GM21367 (cell line): ENCODE results near the gene RNF224.

Source experiments
- ATAC-seq: cut with Tn5 transposase; IDR thresholded peaks from one replicate; pipeline ENCODE4 v1.9.1; 2021; ENCODE audit not compliant: unreplicated experiment

RNF224 gene

DNA sequence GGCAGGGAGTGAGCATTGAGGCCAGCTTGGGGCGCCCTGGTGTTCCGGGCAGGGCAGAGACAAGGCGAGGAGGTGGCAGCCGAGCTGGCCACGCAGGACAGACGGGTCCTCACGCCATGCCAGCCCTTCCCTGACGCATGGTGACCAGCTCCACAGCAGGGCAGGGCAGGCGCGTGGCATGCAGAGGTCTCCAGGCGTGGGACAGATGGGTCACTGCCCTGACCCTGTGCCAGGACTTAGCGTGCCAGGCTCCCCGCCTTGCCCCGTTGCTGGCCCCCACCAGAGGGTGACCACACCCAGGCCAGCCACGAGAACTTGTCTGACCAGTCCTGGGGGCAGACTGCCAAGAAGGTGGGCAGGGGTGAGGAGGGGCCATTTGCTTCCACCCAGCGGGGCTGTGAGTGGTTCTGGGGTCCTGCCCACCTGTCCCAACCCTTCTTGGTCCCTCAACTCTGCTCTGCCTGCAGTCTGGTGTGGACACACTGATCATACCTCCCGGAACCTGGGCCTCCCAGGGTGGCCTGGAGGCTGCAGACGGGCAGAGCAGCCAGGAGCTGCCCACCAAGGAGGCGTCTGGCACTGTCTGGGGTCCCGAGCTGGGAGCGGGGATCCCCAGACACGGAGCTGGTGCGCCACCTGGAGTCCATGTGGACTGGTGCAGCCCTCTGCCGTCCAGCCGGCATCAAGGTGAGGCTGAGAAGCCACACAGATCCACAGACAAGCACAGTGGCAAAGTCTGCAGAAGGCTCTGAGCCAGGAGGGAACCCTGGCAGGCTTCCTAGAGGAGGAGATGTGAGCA, at the start of gene RNF224:
TSS of gene RNF224 (plus strand) at position 449 of the 799 bp plus-strand sequence. CDS start 834 bp downstream, outside the sequence.
- no peak for ATAC-seq

DNA sequence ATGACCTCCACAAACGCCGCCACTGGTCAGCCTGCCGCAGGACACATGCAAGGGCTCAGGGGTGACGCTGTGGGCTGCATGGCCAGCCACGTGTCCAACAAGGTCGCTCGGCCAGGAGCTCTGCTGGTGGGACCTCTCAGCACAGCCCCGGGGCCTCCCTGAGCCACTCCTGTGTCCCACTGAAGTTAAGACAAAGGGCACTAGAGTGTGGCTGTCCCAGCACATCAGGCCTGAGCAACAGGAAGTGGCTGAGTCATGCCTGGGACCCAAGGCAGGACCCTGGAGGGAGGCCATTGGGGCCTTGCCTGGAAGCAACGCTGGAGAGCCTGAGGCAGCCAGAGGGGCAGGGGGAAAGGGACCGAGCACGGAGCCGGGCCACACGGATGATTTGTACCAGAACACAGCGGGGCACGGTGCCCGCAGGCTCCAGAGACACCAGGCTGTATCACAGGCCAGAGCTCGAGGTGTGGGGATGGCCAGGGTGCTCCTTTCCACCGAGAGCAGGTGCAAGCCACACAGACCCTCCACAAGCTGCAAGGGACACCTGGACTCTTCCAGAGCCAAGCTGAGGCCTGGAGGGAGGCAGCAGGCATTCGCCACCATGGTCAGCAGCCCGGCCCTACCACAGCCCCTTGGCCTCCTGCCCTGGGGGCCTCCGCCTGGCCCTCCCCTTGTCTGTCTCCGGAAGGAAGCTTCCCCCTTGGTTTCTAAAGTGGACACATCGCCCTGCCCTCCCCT, 48.9 kb upstream of the RNF224 start:
- ATAC-seq = no peak

DNA sequence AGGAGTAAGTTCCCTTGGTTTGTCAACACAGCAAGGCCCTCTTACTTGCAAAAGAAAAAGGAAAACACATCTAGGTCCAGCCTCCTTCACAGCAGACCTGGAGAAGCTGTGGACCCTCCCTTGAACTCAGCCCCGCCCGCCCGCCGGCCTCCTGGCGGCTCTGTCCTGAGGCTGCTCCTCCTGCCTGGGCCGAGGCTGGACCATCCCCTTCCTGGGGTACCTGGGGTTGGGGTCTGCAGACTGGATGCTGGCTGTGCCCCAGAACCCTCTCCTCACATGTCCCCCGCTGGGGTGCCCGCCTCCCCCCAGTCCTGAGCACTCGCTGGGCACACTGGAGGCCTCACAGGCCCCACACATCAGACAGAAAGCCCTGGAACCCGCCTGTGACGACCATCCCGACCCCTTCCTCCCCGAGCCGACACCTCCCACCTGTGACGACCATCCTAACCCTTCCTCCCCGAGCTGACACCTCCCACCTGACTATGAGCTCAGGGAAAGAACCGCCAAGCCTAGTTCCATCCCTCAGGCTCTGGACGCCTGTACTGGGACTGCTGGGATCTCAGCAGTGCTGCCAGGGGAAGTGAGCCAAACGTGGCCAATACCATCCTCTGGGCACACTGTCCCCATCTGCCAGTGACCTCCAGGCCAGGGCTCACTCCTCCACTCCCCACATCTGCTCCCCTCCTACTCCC, 48.2 kb upstream of the RNF224 start:
- no peak for ATAC-seq

DNA sequence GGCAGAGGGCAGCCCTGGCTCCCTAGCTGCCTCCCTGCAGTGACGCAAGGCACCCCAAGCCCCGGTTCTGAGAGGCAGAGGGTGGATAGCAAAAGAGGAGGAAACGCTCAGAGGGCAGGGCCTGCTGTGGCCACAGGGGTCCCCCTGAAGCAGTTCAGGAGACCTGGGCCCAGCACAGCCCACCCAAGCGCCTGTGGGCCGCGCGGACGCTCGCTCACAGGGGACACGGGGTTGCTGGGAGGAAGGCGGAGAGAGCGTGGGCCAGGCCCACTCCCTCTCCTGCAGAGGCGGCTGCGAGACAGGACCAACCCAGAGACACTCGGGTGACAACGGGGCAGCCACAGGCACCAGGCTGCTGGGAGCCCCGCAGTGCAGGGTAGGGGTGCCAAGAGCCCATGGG, 47.5 kb upstream of the RNF224 start:
- no peak for ATAC-seq

DNA sequence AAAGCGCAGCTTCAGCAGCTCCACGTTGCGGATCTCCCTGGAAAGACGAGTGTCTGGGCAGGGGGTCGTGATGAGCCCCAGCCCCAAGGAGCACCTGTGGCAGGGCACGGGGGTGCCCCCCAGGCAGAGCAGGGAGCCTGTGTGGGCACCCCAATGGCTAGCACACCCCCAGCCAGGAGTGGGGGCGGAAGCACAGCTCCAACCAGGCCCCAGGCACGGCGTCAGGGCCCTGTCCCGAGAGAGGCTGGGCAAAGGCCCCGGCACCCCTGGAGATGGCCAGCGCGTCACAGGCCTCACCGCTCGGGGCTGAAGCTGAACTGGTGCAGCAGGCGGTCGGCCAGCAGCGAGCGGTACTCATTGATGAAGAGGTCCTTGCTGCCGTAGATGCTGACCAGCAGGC, 46.8 kb upstream of the RNF224 start:
- ATAC-seq = no peak

DNA sequence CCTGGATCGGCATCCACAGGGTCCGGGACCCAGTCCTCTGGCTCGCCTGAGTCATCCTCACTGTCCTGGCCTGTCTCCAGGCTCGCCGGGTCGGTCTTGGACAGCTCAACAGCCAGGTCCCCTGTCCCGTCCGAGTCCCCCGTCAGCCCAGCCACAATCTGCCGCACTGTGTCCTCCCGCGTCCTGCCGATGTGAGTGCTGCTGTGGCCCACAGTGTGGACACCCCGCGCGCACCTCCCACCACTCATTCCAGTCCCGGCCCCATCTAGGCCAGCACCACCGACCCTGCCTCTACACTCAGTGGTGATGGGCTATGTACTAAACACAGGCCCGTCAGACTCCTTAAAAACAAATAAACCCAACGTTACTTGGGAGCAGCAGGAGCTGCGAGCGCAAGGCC, 45.6 kb upstream of the RNF224 start:
- no peak for ATAC-seq

DNA sequence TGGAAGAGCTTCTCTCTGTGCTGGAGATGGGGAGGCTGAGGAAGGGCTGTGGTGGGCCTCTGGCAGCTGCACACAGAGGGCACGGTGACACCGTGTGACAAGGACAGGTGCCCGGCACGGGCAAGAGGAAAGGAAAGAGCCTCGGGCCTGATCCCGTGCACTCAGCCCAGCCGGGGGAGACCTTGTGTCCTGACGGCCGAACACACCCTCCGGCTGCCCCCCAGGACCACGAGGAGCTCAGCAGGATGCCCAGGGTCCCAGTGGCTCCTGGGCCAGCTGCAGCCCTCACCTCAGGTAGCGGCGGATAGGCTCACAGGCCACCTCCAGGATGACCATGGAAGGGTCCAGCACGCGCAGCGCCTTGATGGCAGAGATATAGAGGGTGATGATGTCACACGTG, 44.5 kb upstream of the RNF224 start:
- no peak for ATAC-seq

DNA sequence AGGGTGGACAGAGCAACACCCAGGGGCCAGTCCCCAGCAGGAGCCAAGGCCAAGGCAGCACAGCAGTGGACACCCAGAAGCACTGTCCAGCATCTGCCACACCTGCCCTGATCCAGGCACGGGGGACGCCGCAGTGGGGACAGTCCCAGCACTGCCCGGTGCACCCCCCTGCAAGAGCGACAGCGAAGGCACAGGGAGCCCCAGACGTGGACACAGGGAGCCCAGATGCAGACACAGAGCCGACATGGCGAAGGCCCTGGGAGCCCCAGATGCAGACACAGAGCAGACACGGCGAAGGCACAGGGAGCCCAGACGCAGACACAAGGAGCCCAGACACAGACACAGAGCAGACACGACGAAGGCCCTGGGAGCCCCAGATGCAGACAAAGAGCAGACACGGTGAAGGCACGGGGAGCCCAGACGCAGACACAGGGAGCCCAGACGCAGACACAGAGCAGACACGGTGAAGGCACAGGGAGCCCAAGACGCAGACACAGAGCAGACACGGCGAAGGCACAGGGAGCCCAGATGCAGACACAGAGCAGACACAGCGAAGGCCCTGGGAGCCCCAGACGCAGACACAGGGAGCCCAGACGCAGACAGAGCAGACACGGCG, 43.2 kb upstream of the RNF224 start:
- ATAC-seq = no peak

DNA sequence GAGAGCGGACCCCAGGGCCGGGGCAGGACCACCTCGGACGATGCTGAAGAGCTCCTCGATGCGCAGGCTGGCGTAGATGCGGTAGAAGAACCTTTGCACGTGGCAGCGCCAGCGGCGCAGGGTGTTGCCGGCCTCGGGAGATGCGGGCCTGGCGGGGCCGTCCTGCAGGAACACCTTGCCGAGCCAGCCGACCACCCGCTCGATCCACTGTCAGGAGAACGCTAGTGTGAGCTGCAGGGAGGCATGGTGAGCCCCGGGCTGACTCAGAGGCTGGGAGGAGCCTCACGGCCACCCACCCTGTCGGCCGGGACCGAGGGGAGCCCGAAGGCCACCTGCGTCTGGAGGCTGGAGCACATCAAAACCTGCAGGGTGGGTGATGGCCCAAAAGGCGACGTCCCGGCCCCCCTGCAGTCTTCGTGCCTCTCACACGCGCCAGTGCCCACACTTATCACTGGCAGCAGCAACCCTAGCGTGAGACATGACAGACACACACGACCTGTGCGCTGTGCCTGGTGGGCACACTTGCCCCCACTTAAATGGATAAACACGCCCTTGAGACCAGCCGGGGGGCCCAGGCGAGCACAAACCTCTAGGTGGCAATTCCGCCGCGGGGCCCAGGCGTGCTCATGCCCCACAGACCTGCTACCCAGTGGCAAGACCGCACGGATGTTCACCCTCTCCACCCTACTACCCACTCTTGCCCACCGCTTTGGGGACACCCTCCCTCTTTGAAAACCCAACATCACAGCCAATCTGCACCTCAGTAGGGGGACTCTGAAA, 42.2 kb upstream of the RNF224 start:
- ATAC-seq = no peak

DNA sequence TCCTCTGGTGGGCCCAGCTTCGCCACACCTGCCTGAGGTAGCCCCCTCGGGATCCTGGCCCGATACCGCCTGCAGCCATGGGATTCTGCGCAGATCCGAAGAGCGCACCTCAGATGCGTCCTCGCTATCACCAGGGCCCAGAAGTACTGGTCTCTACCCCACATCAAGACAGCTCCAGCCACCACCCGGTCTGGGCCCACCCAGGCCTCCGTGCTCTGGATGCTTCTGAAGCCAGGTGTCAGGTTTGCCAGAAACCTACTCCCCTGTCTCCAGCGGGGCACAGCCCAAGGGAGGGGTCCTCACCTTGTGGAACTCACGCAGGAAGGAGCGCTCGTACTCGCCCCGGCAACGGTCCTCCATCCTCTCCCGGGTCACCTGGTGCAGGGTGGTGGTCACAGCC, 41.4 kb upstream of the RNF224 start:
- no peak for ATAC-seq

DNA sequence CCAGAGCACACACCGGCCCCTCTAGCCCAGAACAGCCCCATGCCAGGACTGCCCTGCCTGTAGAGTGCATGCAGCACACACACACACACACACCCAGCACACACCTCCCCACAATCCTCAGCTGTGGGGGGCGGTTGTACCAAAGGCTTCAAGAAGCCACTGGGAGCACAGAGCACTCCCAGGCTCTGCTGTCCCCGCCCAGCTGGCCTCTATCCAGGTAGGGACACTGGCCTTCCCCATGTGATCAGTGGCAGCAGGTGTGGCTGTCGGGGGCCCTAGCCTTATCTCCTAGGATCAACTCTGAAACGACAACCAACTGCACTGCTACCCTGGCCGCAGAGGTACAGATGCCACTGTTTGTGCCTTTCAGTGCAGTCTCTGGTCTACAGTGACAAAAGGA, 40.9 kb upstream of the RNF224 start:
- ATAC-seq = no peak

DNA sequence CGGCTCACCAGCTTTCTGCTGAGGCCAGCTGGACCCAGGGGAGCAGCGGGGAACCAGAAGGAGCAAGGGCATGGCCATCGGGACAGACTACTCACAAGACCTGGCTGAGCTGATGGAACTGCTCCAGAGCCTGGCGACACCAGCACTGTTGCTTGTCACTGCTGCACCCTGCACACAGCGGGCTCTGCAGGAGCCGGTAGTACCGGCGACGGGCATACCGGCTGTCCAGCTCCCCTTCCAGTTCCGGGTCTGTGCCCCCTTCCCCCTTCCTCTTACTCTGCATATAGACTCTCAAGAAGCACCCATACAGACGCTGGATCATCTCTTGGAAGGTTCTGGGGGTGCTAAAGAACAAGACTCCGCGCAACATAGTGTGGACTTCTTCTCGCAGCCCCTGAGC, 39.9 kb upstream of the RNF224 start:
- no peak for ATAC-seq

DNA sequence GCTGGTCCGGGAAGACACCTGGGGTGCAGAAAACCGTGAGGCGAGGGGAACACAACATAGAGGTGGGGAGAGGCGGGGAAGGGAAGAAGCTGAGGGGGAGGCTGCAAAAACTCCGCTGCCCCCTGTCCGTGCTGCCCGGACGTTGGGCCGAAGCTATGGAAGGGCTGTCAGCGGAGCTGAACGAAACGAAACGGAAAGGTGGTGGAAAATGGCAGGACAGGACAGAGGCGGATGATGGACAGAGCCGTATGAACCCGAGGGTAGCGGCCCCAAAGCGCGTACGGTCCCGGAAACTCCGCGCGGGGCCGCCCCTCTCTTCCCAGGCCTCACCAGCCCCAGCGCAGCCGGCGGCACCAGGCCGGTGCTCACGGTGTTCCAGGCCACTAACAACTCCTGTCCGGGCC, 39.2 kb upstream of the RNF224 start:
- no peak for ATAC-seq

DNA sequence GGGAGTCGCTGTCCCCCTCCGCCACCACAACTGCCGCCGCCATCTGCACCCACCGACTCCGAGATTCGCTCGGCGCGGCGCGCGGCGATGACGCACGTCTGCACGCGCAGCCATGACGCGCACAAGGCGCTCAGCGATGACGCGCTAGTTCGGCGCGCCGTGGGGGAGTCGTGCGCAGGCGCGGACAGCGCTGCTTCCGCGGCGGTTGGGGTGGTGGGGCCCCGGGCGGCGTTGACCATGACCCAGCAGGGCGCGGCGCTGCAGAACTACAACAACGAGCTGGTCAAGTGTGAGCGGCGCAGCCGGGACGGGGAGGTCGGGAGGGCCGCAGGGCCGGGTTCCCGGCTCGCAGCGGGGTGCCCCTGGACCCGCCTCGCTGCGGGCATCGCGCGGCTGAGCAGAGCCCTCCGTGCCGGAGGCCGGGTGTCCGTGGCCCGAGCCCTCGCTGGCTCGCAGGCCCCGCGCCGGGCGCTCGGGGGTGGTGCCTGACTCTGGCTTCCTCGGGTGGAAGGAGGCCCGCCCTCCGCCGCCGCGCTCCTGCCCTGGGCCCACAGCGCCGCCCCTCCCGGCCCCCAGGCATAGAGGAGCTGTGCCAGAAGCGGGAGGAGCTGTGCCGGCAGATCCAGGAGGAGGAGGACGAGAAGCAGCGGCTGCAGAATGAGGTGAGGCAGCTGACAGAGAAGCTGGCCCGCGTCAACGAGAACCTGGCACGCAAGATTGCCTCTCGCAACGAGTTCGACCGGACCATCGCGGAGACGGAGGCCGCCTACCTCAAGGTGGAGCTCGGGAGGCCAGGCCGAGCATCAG, 38.6 kb upstream of the RNF224 start, which contains the start of the genes ANAPC2 and SSNA1:
TSS of gene ANAPC2 (minus strand) at position 71 of the 807 bp plus-strand sequence. CDS start at position 43, 28 bp downstream.
TSS of gene SSNA1 (plus strand) at position 187 of the 807 bp plus-strand sequence. CDS start at position 238, 51 bp downstream.
- peak; percentile 55 for ATAC-seq

DNA sequence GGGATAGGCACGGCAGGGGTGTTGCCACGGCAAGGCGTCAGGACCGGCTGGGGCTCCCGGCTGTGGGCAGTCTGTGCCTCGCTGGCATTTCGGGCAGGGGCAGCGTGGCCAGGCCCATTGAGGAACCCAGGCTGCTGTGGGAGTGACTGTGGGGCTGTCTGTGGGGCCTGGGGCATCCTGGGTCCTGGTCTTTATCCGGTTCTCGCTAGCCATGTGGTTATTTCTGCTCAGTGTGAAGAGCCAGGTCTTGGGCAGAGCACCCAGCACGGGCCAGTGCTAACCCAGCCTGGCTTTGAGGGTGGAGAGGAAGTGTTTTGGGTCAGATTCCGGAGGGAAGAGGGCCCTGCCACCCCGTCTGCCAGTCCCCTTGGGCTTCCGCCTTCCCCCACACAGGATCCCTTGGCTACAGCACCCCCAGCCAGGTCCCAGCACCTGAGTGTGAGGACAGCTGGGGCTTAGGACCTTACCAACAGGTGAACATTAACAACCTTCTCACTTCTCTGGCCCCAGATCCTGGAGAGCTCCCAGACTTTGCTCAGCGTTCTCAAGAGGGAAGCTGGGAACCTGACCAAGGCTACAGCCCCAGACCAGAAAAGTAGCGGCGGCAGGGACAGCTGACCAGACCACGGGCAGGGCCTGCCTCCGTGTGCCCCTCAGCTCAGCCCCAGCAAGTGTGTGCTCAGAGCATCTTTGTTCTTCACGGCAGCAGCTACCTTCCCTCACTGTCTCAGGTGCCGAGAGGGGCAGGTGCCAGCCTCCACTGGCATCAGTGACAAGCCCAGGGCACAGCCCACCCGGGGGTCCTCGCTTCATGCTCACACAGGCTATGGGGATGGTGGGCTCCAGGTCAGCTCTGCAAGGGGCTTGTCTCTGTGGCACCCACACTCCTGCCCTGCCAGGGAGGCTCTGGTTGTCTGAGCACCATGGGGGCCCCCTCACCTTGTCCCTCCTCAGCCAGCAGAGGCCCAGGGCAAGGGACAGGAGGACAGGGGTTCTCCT, 37.7 kb upstream of the RNF224 start:
- no peak for ATAC-seq

DNA sequence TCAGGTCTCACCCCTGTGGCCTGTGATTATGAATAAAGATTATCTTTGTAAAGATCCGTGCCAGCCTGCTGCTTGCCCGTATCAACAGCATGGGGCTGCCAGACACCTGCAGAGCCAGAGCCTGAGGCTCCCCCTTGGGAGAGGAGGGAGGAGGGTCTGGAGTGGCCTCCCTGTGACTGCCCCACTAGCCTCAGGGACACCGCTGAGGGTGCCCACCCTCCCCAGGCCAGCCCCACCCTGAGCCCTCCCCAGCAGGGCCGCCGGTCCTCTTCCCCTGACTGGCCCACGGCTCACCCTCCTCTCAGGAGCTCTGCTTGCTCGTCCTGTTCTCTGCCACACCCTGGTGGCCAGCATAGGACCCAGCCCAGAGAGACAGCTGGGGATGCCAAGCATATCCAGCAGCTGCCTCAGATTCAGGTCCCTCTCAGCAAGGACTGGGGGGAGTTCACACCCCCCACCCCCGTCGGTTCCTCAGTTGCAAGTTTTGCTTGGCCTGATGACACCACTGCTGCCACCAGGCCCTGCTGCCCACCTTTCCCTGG, 36.9 kb upstream of the RNF224 start:
- no peak for ATAC-seq

DNA sequence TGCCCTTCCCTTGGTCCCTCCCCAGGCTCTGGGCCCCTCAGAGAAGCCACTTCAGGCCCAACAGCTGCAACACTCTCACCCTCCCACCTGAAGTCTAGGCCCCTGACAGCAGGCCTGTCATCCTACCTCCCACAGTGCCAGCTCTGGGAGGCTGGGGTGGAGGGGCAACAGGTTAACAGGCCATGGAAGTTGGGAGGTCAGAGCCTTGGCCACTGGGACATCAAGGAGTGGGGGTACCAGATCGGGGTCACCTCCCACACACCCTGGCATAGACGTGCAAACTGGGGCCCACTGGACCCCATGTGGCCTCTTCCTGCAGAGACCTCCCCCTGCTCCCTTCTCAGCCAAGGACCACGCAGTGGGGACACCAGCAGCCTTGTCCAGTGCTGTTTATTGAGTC, 36.1 kb upstream of the RNF224 start:
- ATAC-seq = no peak
